Astrocyte of the spinal cord (primary cell): ENCODE results near the gene TBCA.

Experiments
- DNase-seq: peaks from one replicate; pipeline ENCODE4 v3.0.0; 2011; ENCODE audit warnings: low read depth, low spot score
- H3K4me3 ChIP-seq: 2 replicates; pipeline ENCODE4 v1.5.1; 2011; ENCODE audit warnings: low read depth, mild to moderate bottlenecking, low read length, moderate library complexity
- in situ Hi-C: cut with HindIII; loops from 2 replicates; pipeline ENCODE4 v1.10.0; 2017; ENCODE audit warnings: low sequenced_read_pairs
- TF ChIP-seq, protein P1 (sequence below): IDR thresholded peaks from 2 replicates; pipeline ENCODE4 v1.5.1; 2012; ENCODE audit warnings: low read depth, mild to moderate bottlenecking, low read length, inconsistent platforms

TBCA gene

DNA sequence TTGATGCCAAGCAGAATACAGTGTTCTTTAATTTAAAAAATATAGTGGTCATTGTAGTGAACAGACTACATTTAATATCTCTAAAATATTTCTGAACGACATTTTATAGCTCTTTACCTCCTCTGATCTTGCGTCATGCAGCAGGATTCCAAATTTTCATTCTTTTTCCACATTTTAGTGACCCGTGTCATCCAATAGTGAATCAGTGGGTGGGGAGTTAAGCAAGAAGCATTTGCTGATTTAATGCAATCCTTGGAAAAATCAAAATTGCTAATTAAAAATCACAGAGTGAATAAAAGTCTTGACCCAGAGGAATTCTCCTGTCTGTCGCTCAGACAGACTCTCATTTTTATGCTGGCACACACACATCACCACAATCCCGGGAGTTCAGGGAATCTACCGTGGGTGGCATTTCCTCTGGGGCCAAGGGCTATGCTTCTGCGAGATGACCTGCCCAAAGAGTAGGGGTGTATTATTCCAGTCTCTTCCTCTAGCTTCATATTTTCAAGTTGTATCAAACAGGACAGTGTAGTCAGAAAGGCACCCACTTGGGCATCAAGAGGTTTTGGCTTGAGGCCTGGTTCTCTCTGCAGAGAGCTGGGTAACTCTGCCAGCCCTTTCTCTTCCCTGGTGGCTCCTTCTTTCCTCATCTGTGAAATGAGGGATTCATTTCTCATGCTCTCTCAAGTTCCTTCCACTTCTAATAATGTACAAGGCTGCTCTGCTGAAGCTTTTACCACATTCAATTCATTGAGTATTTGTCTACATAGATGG, 112.9 kb downstream of the TBCA start:
- H3K4me3 ChIP-seq, result no peak overlapping the region
- DNase-seq, result no peak
- in situ Hi-C loops, result no loop called here
- TF ChIP-seq, protein P1, sequence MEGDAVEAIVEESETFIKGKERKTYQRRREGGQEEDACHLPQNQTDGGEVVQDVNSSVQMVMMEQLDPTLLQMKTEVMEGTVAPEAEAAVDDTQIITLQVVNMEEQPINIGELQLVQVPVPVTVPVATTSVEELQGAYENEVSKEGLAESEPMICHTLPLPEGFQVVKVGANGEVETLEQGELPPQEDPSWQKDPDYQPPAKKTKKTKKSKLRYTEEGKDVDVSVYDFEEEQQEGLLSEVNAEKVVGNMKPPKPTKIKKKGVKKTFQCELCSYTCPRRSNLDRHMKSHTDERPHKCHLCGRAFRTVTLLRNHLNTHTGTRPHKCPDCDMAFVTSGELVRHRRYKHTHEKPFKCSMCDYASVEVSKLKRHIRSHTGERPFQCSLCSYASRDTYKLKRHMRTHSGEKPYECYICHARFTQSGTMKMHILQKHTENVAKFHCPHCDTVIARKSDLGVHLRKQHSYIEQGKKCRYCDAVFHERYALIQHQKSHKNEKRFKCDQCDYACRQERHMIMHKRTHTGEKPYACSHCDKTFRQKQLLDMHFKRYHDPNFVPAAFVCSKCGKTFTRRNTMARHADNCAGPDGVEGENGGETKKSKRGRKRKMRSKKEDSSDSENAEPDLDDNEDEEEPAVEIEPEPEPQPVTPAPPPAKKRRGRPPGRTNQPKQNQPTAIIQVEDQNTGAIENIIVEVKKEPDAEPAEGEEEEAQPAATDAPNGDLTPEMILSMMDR, result no peak

DNA sequence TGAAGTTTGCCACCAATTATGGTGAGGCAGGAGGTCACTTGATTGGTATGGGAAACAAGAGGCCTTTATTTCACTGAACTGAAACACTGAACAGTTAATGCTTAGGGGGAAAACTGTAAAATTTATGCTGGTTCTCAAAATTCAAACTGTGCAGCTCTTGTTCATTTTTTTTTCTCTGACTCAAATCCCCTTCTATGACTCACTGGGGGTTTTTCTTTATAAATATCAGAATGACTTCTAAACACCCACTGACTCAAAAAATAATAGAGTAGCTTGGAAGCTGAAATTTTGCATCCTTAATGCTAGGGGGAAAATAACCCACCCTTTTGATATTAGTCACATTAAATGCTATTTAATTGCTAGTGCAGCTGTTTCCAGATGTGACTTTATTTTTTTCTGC, 113.5 kb downstream of the TBCA start:
- TF ChIP-seq, protein P1, result no peak

DNA sequence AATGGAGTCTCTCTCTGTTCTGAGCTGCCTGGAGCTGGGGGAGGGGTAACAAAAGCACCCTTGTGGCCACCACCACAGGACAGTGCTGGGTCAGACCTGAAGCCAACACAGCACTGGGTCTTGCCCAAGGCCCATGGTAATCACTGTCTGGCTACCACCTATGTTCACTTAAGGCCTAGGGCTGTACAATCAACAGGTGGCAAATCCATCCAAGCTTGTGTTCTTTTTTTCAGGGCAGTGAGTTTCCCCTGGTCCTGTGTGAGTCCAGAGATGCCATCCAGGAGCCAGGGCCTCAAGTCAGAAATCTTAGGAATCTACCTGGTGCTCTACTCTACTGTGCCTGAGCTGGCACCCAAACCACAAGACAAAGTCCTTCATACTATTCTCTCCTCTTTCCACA, 117.5 kb downstream of the TBCA start:
- in situ Hi-C loops, result no loop called here
- DNase-seq, result no peak
- TF ChIP-seq, protein P1, result no peak
- H3K4me3 ChIP-seq, result no peak overlapping the region

More for the DNA sequence above, 113.5 kb downstream of the TBCA start:
- DNase-seq, result no peak
- H3K4me3 ChIP-seq, result no peak overlapping the region
- in situ Hi-C loops, result no loop called here

DNA sequence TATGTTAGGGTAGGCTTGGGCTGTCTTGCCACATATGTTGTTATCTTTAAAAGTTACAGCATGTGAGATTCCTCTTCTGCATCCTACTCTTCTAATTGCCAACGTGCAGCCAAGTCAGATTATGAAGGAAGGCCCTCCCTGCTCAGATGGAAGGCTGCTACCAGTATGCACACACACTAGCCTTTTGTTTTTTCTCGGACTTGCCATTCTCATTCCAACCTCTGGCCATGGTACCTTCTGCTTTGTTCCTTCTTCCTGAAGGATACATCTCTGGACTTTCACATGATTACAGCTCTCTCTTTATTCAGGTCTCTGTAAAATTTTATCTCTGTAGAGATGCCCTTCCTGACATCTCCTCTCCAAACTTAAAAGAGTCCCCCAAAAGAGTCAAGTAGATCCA, 124.8 kb downstream of the TBCA start:
- no peak overlapping the region for H3K4me3 ChIP-seq
- no peak for DNase-seq
- TF ChIP-seq, protein P1, result no peak
- in situ Hi-C loops, result no loop called here

DNA sequence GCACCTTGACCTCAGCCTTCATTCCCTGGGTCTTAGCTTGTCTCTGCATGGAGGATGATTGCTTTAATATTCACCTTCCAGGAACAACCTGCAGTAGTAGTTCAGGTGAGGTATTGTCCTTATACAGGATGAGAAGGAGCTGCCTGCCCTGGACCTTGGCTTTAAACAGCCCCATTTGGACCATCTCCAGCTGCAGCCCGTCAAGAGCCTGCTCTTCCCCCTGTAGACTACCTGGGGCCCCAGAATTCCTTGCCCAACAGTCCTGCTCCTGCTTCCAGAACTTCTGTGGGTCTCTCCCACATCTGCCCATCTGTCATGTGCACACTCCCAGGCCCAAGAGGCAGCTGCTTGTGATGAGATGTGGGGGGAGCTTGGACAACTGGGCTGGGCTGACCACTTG, 125.5 kb downstream of the TBCA start:
- no peak overlapping the region for H3K4me3 ChIP-seq
- no peak for DNase-seq
- in situ Hi-C loops, result no loop called here
- TF ChIP-seq, protein P1, result no peak

DNA sequence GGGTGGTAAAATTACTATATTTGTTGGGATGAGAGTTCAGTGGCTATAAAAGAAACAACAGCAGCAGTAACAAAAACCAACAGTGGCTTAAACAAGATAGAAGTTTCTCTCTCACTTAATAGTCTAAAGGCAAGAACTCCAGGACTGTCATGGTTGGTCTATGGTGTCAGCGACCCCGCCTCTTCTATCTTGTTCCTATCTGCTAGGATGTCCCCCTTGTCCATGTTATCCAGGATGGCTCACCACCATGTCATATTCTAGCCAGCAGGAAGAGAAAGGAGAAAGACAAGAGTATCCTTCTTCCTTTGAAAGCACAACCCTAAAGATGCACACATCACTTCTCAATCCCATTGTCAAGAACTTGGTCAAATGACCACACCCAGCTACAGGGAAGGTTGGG, 126.4 kb downstream of the TBCA start:
- in situ Hi-C loops, result no loop called here
- DNase-seq, result no peak
- no peak overlapping the region for H3K4me3 ChIP-seq
- TF ChIP-seq, protein P1, result no peak
